GM21447 (cell line): ENCODE measurements around the gene RETREG2.
"Not testable (repeated sequence)": the region's sequence is repeated elsewhere in the genome, so short reads cannot be mapped to it uniquely, and the experiment has no call there.

Experiments used
- ATAC-seq: cut with Tn5 transposase; IDR thresholded peaks from one replicate; pipeline ENCODE4 v1.9.1; 2021; ENCODE audit not compliant: unreplicated experiment

The RETREG2 gene

GRCh38 chr2:219186754-219187456, 8.8 kb downstream of the RETREG2 start:
- no peak for ATAC-seq

- no peak for ATAC-seq
These were observed 19.3 kb downstream of the RETREG2 start for GRCh38 chr2:219197388-219197787.

GRCh38 chr2:219198974-219199373, 20.9 kb downstream of the RETREG2 start:
- ATAC-seq = no peak

- ATAC-seq = no peak
These were observed 21.6 kb downstream of the RETREG2 start for GRCh38 chr2:219199470-219200211.

GRCh38 chr2:219200502-219201326, 22.6 kb downstream of the RETREG2 start:
- ATAC-seq = not testable (repeated sequence)

- ATAC-seq = not testable (repeated sequence)
These were observed 23.3 kb downstream of the RETREG2 start for GRCh38 chr2:219201331-219201730.

- ATAC-seq = no peak
These were observed 26.5 kb downstream of the RETREG2 start for GRCh38 chr2:219204425-219205164.

- no peak for ATAC-seq
These were observed 27.1 kb downstream of the RETREG2 start for GRCh38 chr2:219205165-219205538.

GRCh38 chr2:219205981-219206327, 27.9 kb downstream of the RETREG2 start:
- ATAC-seq = no peak

- peak; percentile 96 for ATAC-seq
These were observed 28.5 kb downstream of the RETREG2 start, which contains the start of gene ZFAND2B for GRCh38 chr2:219206328-219207133. Gene ZFAND2B, plus strand, starts transcription at chr2:219206782. Its CDS starts 206 bp downstream, at chr2:219206988.

GRCh38 chr2:219207134-219207883, 29.2 kb downstream of the RETREG2 start:
- no peak for ATAC-seq

- no peak for ATAC-seq
These were observed 30.0 kb downstream of the RETREG2 start for GRCh38 chr2:219207884-219208740.

GRCh38 chr2:219209236-219210195, 31.4 kb downstream of the RETREG2 start:
- no peak for ATAC-seq

GRCh38 chr2:219210196-219210885, 32.3 kb downstream of the RETREG2 start:
- ATAC-seq = no peak

GRCh38 chr2:219210886-219211362, 32.8 kb downstream of the RETREG2 start:
- ATAC-seq = no peak

GRCh38 chr2:219213026-219213415, 34.9 kb downstream of the RETREG2 start:
- ATAC-seq = no peak
